ENCODE data around the gene MYPOP. TPM values are rescaled to one million over a fixed set of nuclear protein-coding genes. Genes with fewer than 3 reads are reported as not detected.

Gene MYPOP
- total and polyA plus RNA-seq, 2 of the 13 experiments (the other 11 are each of a cell fraction or from before 2014, with no cell fraction given): 2.3 to 2.7 TPM

GRCh38 chr19:45873219-45873772, 29.1 kb downstream of the MYPOP start (continued):
- TF ChIP-seq DR1 (CRISPR knock-in tag; IDR thresholded peaks at IDR 0.05) (no peak), MLX (CRISPR knock-in tag; IDR thresholded peaks at IDR 0.05) (no peak), LCORL (IDR thresholded peaks at IDR 0.05) (no peak), LCORL (CRISPR knock-in tag; IDR thresholded peaks at IDR 0.05) (no peak)

GRCh38 chr19:45872095-45872919, 30.1 kb downstream of the MYPOP start:
- Histone ChIP-seq H3K27ac (ENCODE audit: extremely low read length, insufficient read depth, low read length) (peak overlapping the region; percentile 94), H2AFZ (ENCODE audit: low read length) (no peak overlapping the region), H3K27me3 (ENCODE audit: control insufficient read depth in 1 of 2, insufficient read depth in 2 of 2, low read length in 2 of 2) (no peaks in the 10 kb centered on the region), H3K9ac (ENCODE audit: insufficient read depth, low read depth, low read length) (no peak overlapping the region), H3K4me2 (ENCODE audit: low read depth, low read length) (no peak overlapping the region), H3K36me3 (replicated peaks in 1 of 2; ENCODE audit: control insufficient read depth in 1 of 2, insufficient read depth in 2 of 2, low read length in 2 of 2) (peaks cover 0 to 5% of the 10 kb centered on the region in 2 experiments; a peak in 2 of 5 replicates), H3K4me1 (ENCODE audit: insufficient read depth, low read length) (peaks cover 86% of the 10 kb centered on the region), H3K9me3 (ENCODE audit: low read length) (no peaks in the 10 kb centered on the region), H3K79me2 (ENCODE audit: insufficient read depth, low read length) (peaks cover 22% of the 10 kb centered on the region), H3K4me3 (replicated peaks in 1 of 3; ENCODE audit: insufficient read depth in 1 of 3, low read depth in 2 of 3, low read length in 3 of 3) (no peak overlapping the region), H4K20me1 (ENCODE audit: insufficient read depth, low read length) (0 out of 2 replicates have a peak, but pooled peaks cover 4% of the 10 kb centered on the region)
- no TSS peak for BruUV-seq (replicated peaks)
- FAIRE-seq (no peak), DNase-seq (ENCODE audit: low spot score) (no peak), ATAC-seq (no peak)
- ChIA-PET CTCF (ENCODE audit: low intra/inter-chr PET ratio, low total read pairs) (interaction anchor here (2.2 kb wide), 1 partner anchor 11 kb away, joined by 11 read pairs; no protein-coding TSS in a partner anchor), POLR2A (interaction anchor here (3.0 to 13.2 kb wide), 2 partner anchors 8 to 11 kb away, joined by 75 to 388 read pairs; partner anchors contain the start of genes FOXA3, IRF2BP1 and SYMPK)
- in situ Hi-C loops (cut with HindIII; ENCODE audit: extremely low pct_ligation_motif_present, low pct_unique_long_range_greater_than_20kb) (no loop called here), intact Hi-C loops (cut with micrococcal nuclease; ENCODE audit: unreplicated experiment) (no loop called here)
- 97% methylated on average over 23 of the region's 34 CpGs for WGBS (ENCODE audit: low lambda C conversion rate)
- TF ChIP-seq ZSCAN20 (CRISPR knock-in tag; IDR thresholded peaks at IDR 0.05; ENCODE audit: borderline replicate concordance) (no peak), CHCHD3 (CRISPR knock-in tag; IDR thresholded peaks at IDR 0.05) (no peak), MAX (IDR thresholded peaks at IDR 0.05) (no peak), ZNF225 (CRISPR knock-in tag; IDR thresholded peaks at IDR 0.05) (no peak), CAMTA2 (CRISPR knock-in tag; IDR thresholded peaks at IDR 0.05; ENCODE audit: borderline replicate concordance) (no peak), MBNL3 (CRISPR knock-in tag; conservative IDR thresholded peaks at IDR 0.05) (no peak), RBM39 (IDR thresholded peaks at IDR 0.05; ENCODE audit: low read depth, low read length, poor library complexity, severe bottlenecking) (peak; percentile 10), ZSCAN12 (CRISPR knock-in tag; IDR thresholded peaks at IDR 0.05) (no peak), TAF15 (IDR thresholded peaks at IDR 0.05; ENCODE audit: low read depth, low read length, poor library complexity, severe bottlenecking) (no peak), SNAI1 (CRISPR knock-in tag; IDR thresholded peaks at IDR 0.05; ENCODE audit: borderline replicate concordance) (0 out of 2 replicates have a peak, but pooled peaks have one; percentile 1), KAT8 (CRISPR knock-in tag; IDR thresholded peaks at IDR 0.05) (no peak)
- TF ChIP-seq, protein P1, sequence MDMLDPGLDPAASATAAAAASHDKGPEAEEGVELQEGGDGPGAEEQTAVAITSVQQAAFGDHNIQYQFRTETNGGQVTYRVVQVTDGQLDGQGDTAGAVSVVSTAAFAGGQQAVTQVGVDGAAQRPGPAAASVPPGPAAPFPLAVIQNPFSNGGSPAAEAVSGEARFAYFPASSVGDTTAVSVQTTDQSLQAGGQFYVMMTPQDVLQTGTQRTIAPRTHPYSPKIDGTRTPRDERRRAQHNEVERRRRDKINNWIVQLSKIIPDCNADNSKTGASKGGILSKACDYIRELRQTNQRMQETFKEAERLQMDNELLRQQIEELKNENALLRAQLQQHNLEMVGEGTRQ (IDR thresholded peaks at IDR 0.05; ENCODE audit: low read depth, low read length): no peak
- TF ChIP-seq, protein P1 (CRISPR knock-in tag; IDR thresholded peaks at IDR 0.05; ENCODE audit: borderline replicate concordance): no peak
- TF ChIP-seq, protein P2, sequence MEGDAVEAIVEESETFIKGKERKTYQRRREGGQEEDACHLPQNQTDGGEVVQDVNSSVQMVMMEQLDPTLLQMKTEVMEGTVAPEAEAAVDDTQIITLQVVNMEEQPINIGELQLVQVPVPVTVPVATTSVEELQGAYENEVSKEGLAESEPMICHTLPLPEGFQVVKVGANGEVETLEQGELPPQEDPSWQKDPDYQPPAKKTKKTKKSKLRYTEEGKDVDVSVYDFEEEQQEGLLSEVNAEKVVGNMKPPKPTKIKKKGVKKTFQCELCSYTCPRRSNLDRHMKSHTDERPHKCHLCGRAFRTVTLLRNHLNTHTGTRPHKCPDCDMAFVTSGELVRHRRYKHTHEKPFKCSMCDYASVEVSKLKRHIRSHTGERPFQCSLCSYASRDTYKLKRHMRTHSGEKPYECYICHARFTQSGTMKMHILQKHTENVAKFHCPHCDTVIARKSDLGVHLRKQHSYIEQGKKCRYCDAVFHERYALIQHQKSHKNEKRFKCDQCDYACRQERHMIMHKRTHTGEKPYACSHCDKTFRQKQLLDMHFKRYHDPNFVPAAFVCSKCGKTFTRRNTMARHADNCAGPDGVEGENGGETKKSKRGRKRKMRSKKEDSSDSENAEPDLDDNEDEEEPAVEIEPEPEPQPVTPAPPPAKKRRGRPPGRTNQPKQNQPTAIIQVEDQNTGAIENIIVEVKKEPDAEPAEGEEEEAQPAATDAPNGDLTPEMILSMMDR (CRISPR knock-in tag; IDR thresholded peaks at IDR 0.05): no peak
